HUES64 (cell line): Measurements from ENCODE around the gene QKI.

Source experiments
- H3K27ac ChIP-seq: 2 replicates; pipeline ENCODE4 v1.7.0; 2013; ENCODE audit warnings: low read depth, low read length, inconsistent platforms
- H3K27me3 ChIP-seq: 2 replicates; pipeline ENCODE4 v1.6.1; 2013; ENCODE audit warnings: mild to moderate bottlenecking, low read length; ENCODE audit not compliant: insufficient read depth
- H3K36me3 ChIP-seq: 2 replicates; pipeline ENCODE4 v1.6.1; 2013; ENCODE audit warnings: mild to moderate bottlenecking, low read length; ENCODE audit not compliant: insufficient read depth
- H3K4me1 ChIP-seq: 2 replicates; pipeline ENCODE4 v1.6.1; 2013; ENCODE audit warnings: mild to moderate bottlenecking, low read length, moderate library complexity; ENCODE audit not compliant: insufficient read depth
- H3K4me3 ChIP-seq: 2 replicates; pipeline ENCODE4 v1.5.1; 2013; ENCODE audit warnings: mild to moderate bottlenecking, low read length, moderate library complexity
- H3K9ac ChIP-seq: 2 replicates; pipeline ENCODE4 v1.6.1; 2013; ENCODE audit warnings: mild to moderate bottlenecking, low read depth, low read length
- H3K9me3 ChIP-seq: 2 replicates; pipeline ENCODE4 v1.6.1; 2013; ENCODE audit warnings: low read depth, low read length; ENCODE audit not compliant: insufficient read depth
- WGBS: fragments of 150-250, 120-280 bp; methylation state at CpG from one replicate; pipeline ENCODE4 v1.1.7; 2013; ENCODE audit warnings: missing lambda C conversion rate; 5-methylcytosine and 5-hydroxymethylcytosine counted together

QKI gene

DNA sequence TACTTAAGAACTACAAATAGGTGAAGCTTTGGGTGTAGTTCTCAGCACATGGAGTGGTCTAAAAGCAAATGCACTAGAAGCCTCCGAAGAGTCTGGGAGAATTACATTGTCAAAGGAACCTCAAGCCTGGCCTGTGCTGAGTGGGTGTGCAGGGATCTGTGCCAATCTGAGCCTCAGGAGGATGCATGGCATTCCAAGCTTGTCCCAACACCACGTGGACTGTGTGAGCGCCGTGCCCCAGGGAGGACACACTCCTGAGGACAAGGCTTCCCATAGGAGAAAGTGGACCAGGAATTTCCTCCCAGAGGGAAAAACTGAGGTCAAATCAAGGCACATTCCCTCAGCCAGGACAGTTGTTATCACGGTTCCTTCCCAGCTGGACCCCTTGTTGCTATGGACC lies 185.8 kb downstream of the QKI start:
- Histone ChIP-seq H3K9me3 (no peaks in the 10 kb centered on the region), H3K4me3 (no peak overlapping the region), H3K36me3 (no peaks in the 10 kb centered on the region), H3K27ac (no peak overlapping the region), H3K27me3 (no peaks in the 10 kb centered on the region), H3K9ac (no peak overlapping the region), H3K4me1 (no peaks in the 10 kb centered on the region)
- 92% methylated on average over 5 of the region's 5 CpGs for WGBS

DNA sequence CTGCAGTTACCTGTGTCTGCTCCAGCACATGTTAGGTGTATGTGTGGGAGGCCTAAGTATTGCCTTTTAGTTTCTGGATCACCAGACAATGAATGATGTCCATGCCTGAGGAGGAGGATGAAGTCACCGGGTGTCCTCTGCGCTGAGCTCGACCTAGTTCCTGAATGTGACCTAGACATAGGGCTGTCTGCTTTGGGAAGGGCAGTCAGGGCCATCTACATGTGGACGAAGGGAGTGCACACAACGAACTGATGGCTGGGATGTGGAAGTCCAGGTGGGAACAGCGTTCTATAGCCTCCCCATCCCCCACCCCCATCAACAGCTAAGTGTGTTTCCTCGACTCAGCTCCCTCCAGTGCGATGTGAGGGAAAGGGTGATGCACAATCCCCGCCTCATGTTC lies 186.3 kb downstream of the QKI start:
- no peaks in the 10 kb centered on the region for H3K4me1 ChIP-seq
- WGBS = 93% methylated on average over 9 of the region's 9 CpGs
- no peaks in the 10 kb centered on the region for H3K27me3 ChIP-seq

DNA sequence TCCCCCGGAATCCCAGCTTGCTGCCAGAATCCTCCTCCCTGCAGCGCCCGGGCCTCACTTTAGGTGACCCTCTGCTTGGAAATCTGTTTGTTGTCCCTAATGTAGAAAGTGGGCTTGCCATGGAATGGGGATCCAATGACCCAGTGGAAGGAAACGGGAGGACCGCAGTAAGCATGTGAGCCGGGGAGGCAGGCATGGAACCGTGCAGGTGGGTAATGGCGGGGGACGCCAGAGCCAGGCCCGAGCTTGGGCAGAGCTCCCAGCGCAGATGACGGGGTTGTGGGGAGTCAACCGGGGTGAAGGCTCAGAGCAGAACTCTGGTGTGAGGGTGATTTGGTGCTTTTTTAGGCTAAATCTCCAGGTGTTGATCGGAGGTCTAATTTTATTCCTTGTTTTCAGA lies 188.3 kb downstream of the QKI start:
- Histone ChIP-seq H3K36me3 (no peaks in the 10 kb centered on the region), H3K4me1 (no peaks in the 10 kb centered on the region), H3K27ac (no peak overlapping the region), H3K9me3 (no peaks in the 10 kb centered on the region), H3K4me3 (no peak overlapping the region), H3K27me3 (no peaks in the 10 kb centered on the region), H3K9ac (no peak overlapping the region)
- 92% methylated on average over 14 of the region's 14 CpGs for WGBS

More for the DNA sequence above, 186.3 kb downstream of the QKI start:
- no peaks in the 10 kb centered on the region for H3K36me3 ChIP-seq
- H3K4me3 ChIP-seq = no peak overlapping the region
- H3K9ac ChIP-seq = no peak overlapping the region
- H3K27ac ChIP-seq = no peak overlapping the region
- no peaks in the 10 kb centered on the region for H3K9me3 ChIP-seq

DNA sequence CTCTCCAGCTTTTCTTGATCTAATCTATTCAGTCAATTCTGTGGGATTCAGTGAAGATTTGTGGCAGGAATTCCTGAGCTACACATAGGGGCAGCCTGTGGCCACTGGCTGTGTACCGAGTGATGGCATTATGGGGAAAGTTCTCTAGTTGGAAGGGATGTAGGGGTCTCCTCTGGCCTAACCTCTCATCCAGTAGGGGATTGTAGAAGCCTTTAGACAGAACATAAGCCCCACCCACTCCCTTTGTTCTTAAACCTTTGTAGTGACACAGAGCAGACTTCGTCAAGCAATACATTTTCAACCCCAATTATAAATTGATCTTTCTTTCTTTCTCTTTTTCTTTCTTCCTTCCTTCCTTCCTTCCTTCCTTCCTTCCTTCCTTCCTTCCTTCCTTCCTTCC lies 188.9 kb downstream of the QKI start:
- H3K36me3 ChIP-seq = no peaks in the 10 kb centered on the region
- H3K27me3 ChIP-seq = no peaks in the 10 kb centered on the region
- H3K27ac ChIP-seq = no peak overlapping the region
- no peaks in the 10 kb centered on the region for H3K4me1 ChIP-seq
- 86% methylated on average over 2 of the region's 2 CpGs for WGBS
- H3K9ac ChIP-seq = no peak overlapping the region
- H3K9me3 ChIP-seq = no peaks in the 10 kb centered on the region
- no peak overlapping the region for H3K4me3 ChIP-seq

DNA sequence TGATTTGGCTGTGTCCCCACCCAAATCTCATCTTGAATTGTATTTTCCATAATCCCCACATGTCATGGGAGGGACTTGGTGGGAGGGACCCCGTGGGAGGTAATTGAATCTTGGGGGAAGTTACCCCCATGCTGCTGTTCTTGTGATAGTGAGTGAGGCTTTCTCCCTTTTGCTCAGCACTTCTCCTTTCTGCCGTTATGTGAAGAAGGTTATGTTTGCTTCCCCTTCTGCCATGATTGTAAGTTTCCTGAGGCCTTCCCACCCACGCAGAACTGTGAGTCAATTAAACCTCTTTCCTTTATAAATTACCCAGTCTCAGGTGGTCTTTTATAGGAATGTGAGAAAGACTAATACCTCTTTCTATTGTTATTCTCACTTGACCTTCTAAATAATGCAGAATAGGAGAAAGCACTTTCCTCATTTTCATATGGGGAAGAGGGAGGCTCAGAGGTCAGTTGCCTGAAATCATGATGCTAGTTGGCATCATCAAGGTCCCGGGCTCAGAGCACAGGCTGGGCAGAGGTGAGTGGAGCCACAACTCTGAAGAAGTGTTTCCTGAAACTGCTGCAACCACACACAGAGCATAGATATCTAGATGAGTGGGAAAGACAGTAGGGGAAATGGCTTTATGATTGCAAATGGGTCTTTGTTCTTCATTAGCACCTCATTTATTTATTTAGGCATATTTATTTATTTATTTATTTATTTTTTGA lies 191.0 kb downstream of the QKI start:
- Histone ChIP-seq H3K27me3 (no peaks in the 10 kb centered on the region), H3K4me1 (no peaks in the 10 kb centered on the region), H3K36me3 (no peaks in the 10 kb centered on the region), H3K9me3 (no peaks in the 10 kb centered on the region), H3K9ac (no peak overlapping the region), H3K27ac (no peak overlapping the region), H3K4me3 (no peak overlapping the region)
- WGBS = 91% methylated on average over 2 of the region's 4 CpGs

DNA sequence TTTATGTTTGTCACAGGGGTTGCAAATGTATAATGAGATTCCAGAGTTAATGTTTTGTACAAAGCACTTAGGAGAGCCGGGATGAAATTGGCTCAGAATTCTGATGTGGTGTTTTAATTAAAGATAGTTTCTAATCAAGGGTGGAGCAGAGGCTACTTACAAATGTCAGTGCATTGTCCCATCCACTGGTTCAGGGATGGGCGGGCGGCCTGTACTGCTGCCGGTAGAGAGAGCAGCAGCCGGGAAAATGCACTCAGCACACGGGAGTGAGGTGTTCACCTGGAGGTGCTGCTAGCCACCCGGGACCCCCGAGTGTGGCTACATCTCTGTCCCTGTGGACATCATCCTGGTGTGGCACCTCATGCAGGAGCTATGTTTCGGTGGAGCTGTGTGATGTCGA lies 193.3 kb downstream of the QKI start:
- Histone ChIP-seq H3K9me3 (no peaks in the 10 kb centered on the region), H3K4me3 (no peak overlapping the region), H3K36me3 (no peaks in the 10 kb centered on the region), H3K9ac (no peak overlapping the region), H3K4me1 (no peaks in the 10 kb centered on the region), H3K27ac (no peak overlapping the region), H3K27me3 (no peaks in the 10 kb centered on the region)
- WGBS = 93% methylated on average over 10 of the region's 10 CpGs

DNA sequence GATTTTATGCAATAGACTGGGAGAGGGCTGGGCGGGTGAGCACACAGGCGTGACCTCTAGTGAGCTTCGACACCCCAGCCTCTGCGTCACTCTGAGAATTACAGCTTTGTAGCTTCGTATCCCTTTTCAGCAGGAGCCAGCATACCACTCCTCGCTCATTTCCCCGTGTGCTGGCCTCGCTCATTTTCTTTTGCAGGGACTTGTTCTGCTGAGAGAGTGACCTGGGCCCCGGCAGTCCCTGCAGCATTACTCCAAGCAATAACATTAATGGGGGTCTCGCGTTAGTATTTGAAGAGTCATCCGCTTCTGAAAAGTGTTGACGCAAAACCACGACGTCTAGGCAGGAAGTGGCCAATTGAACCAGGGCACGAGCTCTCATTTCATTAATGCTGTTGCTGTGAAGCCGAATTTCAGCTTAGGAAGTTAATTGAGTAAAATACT lies 193.7 kb downstream of the QKI start:
- WGBS = 91% methylated on average over 17 of the region's 17 CpGs
- H3K36me3 ChIP-seq = no peaks in the 10 kb centered on the region

DNA sequence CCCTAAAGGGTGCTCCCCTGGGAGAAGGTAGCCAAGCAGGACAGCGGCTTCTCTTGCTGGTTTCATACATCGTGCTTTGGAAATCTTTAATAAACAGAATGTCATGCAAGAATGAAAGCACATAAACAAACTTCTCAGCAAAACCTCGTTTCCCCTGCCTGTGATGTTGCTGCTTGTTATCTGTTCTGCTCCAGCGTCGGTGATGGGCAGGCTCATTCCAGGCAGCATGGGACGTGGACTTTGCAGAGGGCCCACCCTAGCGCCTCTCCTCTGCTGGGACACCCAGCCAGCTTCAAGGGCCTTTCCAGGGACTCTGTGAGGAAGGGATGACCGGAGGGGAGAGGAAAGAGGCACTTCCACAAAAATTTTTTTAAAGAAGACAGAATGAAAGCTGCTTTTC lies 197.7 kb downstream of the QKI start:
- 94% methylated on average over 8 of the region's 8 CpGs for WGBS
- Histone ChIP-seq H3K4me1 (no peaks in the 10 kb centered on the region), H3K36me3 (no peaks in the 10 kb centered on the region), H3K4me3 (no peak overlapping the region), H3K9me3 (no peaks in the 10 kb centered on the region), H3K27me3 (no peaks in the 10 kb centered on the region), H3K9ac (no peak overlapping the region), H3K27ac (no peak overlapping the region)

More for the DNA sequence above, 193.7 kb downstream of the QKI start:
- Histone ChIP-seq H3K4me3 (no peak overlapping the region), H3K9ac (no peak overlapping the region), H3K27ac (no peak overlapping the region), H3K9me3 (no peaks in the 10 kb centered on the region), H3K4me1 (no peaks in the 10 kb centered on the region), H3K27me3 (no peaks in the 10 kb centered on the region)

DNA sequence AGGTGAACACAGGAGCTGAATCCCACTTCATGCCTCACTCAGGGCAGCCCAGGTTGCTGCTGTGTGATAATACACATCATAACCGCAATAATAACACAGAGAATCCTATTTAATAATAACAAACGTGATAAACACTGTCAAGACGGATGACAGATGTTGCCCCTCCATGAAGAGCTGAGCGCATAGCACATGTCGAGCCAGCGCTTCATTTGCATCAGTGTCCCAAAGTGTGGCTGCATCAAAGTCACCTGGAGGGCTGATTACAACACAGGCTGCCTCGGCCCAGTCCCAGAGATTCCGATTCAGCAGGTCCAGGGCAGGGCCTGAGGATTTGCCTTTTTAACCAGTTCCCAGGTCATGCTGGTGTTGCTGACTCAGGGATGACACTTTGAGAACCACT lies 198.5 kb downstream of the QKI start:
- Histone ChIP-seq H3K9me3 (no peaks in the 10 kb centered on the region), H3K27ac (no peak overlapping the region), H3K27me3 (no peaks in the 10 kb centered on the region), H3K4me3 (no peak overlapping the region), H3K36me3 (no peaks in the 10 kb centered on the region), H3K4me1 (no peaks in the 10 kb centered on the region), H3K9ac (no peak overlapping the region)
- WGBS = 87% methylated on average over 8 of the region's 8 CpGs

DNA sequence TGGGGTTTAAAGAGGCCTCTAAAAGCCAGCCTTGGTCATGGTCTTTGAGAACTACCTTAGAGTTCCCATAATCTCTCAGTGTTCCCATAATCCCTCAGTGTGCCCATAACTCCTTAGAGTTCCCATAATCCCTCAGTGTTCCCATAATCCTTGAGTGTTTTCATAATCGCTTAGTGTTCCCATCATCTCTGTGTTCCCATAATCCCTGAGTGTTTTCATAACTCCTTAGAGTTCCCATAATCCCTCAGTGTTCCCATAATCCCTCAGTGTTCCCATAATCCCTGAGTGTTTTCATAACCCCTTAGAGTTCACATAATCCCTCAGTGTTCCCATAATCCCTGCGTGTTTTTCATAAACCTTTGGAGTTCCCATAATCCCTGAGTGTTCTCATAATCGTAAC lies 199.2 kb downstream of the QKI start:
- no peaks in the 10 kb centered on the region for H3K36me3 ChIP-seq
- H3K27me3 ChIP-seq = no peaks in the 10 kb centered on the region
- no peak overlapping the region for H3K9ac ChIP-seq
- no peak overlapping the region for H3K27ac ChIP-seq
- H3K4me3 ChIP-seq = no peak overlapping the region
- H3K9me3 ChIP-seq = no peaks in the 10 kb centered on the region
- WGBS = 98% methylated on average over 3 of the region's 3 CpGs
- H3K4me1 ChIP-seq = no peaks in the 10 kb centered on the region

DNA sequence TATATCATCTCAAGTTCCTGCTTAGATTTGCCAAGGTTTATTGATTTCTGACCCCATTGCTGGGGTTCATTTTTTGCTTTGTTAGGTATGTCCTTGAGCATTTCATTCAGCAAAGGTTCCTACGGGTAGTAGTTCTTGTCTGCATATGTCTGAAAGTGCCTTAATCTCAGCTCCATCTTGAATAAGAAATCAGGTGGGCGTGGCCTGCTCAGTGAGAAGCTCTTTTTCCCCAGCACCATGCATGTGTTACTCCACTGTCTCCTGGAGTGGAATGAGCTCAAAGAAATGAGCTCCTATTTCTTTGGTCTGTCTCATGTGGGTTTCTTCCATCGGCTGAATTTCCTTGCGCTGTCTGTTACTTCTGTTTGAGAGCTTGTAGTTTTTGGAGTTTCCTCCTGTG lies 201.9 kb downstream of the QKI start:
- H3K36me3 ChIP-seq = no peaks in the 10 kb centered on the region
- H3K9ac ChIP-seq = no peak overlapping the region
- no peaks in the 10 kb centered on the region for H3K27me3 ChIP-seq
- H3K27ac ChIP-seq = no peak overlapping the region
- no peaks in the 10 kb centered on the region for H3K4me1 ChIP-seq
- no peaks in the 10 kb centered on the region for H3K9me3 ChIP-seq
- H3K4me3 ChIP-seq = no peak overlapping the region
- WGBS = 94% methylated on average over 4 of the region's 4 CpGs

DNA sequence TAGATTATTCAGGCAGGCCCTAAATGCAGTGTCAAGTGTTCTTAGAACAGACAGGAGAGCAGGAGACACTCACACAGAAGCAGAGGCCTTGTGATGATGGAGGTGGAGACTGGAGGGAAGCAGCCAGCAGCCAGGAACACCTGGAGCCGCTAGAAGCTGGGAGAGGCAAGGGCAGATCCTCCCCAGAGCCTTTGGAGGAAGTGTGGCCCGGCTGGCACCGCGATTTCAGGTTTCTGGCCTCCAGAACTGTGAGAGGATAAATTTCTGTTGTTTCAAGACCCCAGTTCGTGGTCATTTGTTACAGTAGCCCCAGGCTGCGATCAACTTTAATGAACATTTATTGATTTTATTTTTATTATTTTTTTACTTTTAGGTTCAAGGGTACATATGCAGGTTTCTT lies 203.0 kb downstream of the QKI start:
- Histone ChIP-seq H3K27me3 (no peaks in the 10 kb centered on the region), H3K9ac (no peak overlapping the region), H3K4me3 (no peak overlapping the region), H3K36me3 (no peaks in the 10 kb centered on the region), H3K9me3 (no peaks in the 10 kb centered on the region), H3K27ac (no peak overlapping the region), H3K4me1 (no peaks in the 10 kb centered on the region)
- 95% methylated on average over 5 of the region's 6 CpGs for WGBS
